Prostate gland (tissue), 2 donors: ENCODE data around the gene HDAC4.

Experiments
- POLR2A ChIP-seq: fragments of 450-650 bp; IDR thresholded peaks from one replicate; pipeline ENCODE4 v1.6.1; 2016; ENCODE audit warnings: antibody characterized with exemption, mild to moderate bottlenecking
- POLR2AphosphoS5 ChIP-seq: sonication (generic); formaldehyde crosslinking; IDR thresholded peaks from one replicate; pipeline ENCODE4 v1.6.1; 2017; ENCODE audit warnings: antibody characterized with exemption
- TF ChIP-seq, protein P1 (sequence below), 4 experiments: fragments of 200-600 bp in 2 of 4; fragments of 450-650 bp in 2 of 4; sonication (generic) in 2 of 4; IDR thresholded peaks; 1 replicate in 3 of 4; 2 replicates in 1 of 4; pipeline ENCODE4 v1.5.1; 2016 to 2019; ENCODE audit warnings: antibody characterized with exemption in 4 of 4, mild to moderate bottlenecking in 2 of 4, moderate library complexity in 2 of 4

DNA sequence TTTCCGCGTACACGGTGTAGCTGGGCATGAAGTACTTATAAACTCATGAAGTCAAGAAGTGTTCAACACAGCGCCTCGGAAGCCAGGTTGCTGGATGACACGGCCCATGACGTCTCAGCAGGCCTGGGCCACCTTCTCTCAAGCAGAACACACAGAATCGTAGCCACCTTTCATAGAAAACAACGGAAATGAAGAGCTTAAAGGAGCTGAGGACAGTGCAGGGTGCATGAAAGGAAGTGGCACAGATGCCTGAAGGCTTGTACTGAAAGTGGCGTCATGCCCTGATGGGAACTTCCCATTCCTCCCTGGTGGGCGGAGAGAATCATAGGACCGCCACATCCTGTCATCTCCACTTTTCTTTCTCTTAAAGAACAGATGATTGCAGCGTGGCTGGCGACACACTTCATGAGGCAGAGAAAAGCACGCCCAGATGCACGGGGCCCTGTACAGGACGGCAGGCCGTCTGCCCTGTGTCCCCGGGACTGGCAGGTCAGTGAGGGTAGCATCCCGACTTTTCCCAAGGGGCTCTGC, 31.1 kb downstream of the HDAC4 start:
- TF ChIP-seq, protein P1, sequence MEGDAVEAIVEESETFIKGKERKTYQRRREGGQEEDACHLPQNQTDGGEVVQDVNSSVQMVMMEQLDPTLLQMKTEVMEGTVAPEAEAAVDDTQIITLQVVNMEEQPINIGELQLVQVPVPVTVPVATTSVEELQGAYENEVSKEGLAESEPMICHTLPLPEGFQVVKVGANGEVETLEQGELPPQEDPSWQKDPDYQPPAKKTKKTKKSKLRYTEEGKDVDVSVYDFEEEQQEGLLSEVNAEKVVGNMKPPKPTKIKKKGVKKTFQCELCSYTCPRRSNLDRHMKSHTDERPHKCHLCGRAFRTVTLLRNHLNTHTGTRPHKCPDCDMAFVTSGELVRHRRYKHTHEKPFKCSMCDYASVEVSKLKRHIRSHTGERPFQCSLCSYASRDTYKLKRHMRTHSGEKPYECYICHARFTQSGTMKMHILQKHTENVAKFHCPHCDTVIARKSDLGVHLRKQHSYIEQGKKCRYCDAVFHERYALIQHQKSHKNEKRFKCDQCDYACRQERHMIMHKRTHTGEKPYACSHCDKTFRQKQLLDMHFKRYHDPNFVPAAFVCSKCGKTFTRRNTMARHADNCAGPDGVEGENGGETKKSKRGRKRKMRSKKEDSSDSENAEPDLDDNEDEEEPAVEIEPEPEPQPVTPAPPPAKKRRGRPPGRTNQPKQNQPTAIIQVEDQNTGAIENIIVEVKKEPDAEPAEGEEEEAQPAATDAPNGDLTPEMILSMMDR (IDR thresholded peaks at IDR 0.05), result no peak
- TF ChIP-seq POLR2A (no peak), POLR2AphosphoS5 (no peak)
